ENCODE results near the gene SLC35E1.

DNA sequence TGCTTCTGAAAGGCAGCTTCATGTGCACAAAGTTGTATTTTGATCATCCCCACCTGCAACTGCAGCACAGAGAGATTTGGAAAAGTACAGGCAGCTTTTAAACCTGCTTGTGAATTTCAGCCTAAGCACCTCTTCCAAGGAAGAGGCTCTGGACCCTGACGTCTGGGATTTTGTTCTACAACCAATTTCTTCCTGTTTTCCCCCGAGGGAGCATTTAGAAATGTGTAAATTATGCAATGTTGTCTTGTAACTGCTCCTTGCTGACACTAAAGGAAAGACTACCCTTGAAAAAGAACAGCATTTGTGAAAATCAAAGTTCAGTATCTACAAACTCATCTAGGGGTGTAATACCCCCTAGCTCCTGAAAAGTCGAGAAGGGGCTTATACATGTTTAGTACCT lies 40.4 kb upstream of the SLC35E1 start:
- TF ChIP-seq, protein P1, sequence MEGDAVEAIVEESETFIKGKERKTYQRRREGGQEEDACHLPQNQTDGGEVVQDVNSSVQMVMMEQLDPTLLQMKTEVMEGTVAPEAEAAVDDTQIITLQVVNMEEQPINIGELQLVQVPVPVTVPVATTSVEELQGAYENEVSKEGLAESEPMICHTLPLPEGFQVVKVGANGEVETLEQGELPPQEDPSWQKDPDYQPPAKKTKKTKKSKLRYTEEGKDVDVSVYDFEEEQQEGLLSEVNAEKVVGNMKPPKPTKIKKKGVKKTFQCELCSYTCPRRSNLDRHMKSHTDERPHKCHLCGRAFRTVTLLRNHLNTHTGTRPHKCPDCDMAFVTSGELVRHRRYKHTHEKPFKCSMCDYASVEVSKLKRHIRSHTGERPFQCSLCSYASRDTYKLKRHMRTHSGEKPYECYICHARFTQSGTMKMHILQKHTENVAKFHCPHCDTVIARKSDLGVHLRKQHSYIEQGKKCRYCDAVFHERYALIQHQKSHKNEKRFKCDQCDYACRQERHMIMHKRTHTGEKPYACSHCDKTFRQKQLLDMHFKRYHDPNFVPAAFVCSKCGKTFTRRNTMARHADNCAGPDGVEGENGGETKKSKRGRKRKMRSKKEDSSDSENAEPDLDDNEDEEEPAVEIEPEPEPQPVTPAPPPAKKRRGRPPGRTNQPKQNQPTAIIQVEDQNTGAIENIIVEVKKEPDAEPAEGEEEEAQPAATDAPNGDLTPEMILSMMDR (IDR thresholded peaks at IDR 0.05; ENCODE audit: low read depth, low read length), result no peak; the same call in 1 of the 2 replicates
- TF ChIP-seq EZH2phosphoT487 (IDR thresholded peaks at IDR 0.05; ENCODE audit: low read depth), result no peak

Data from OCI-LY3 (cell line).